DND-41 (cell line): ENCODE measurements around the gene CALR3.

Source experiments
- ATAC-seq: fragments of 200-7000 bp; cut with Tn5 transposase; 3 replicates; pipeline ENCODE4 v1.9.1; 2021; ENCODE audit warnings: low read depth; ENCODE audit not compliant: insufficient read depth
- DNase-seq: peaks from one replicate; pipeline ENCODE4 v3.0.0-alpha.2; 2020
- H2AFZ ChIP-seq: 2 replicates; pipeline ENCODE4 v1.6.0; 2012; ENCODE audit warnings: low read depth, low read length
- H3K27ac ChIP-seq: 2 replicates; pipeline ENCODE4 v1.5.1; 2012; ENCODE audit warnings: low read length, inconsistent platforms
- H3K27me3 ChIP-seq: fragments of 200-600 bp; sonication (generic); 2 replicates; pipeline ENCODE4 v1.6.0; 2012; ENCODE audit warnings: low read length, mild to moderate bottlenecking, inconsistent platforms; ENCODE audit not compliant: insufficient read depth, poor library complexity
- H3K36me3 ChIP-seq: 2 replicates; pipeline ENCODE4 v1.5.1; 2012; ENCODE audit warnings: low read length, inconsistent platforms; ENCODE audit not compliant: insufficient read depth
- H3K4me1 ChIP-seq: 2 replicates; pipeline ENCODE4 v1.5.1; 2012; ENCODE audit warnings: mild to moderate bottlenecking, low read length; ENCODE audit not compliant: insufficient read depth
- H3K4me2 ChIP-seq: 2 replicates; pipeline ENCODE4 v1.6.0; 2012; ENCODE audit warnings: mild to moderate bottlenecking, moderate library complexity, low read length, inconsistent platforms; ENCODE audit not compliant: insufficient read depth
- H3K4me3 ChIP-seq, 2 experiments: fragments of 200-600 bp in 1 of 2; shearing (Covaris generic) in 1 of 2; 2 replicates each; pipeline ENCODE4 v1.5.1; 2012 to 2016; ENCODE audit warnings: inconsistent platforms in 2 of 2, low read length in 2 of 2, mild to moderate bottlenecking in 2 of 2, low read depth in 1 of 2, moderate library complexity in 1 of 2
- H3K79me2 ChIP-seq: 2 replicates; pipeline ENCODE4 v1.6.0; 2012; ENCODE audit warnings: low read length, inconsistent platforms; ENCODE audit not compliant: insufficient read depth
- H3K9ac ChIP-seq: 2 replicates; pipeline ENCODE4 v1.6.0; 2012; ENCODE audit warnings: low read depth, mild to moderate bottlenecking, inconsistent platforms, low read length, moderate library complexity
- H3K9me3 ChIP-seq: 2 replicates; pipeline ENCODE4 v1.5.1; 2012; ENCODE audit warnings: low read length, moderate library complexity, mild to moderate bottlenecking, inconsistent platforms; ENCODE audit not compliant: insufficient read depth, severe bottlenecking
- H4K20me1 ChIP-seq: 2 replicates; pipeline ENCODE4 v1.6.0; 2012; ENCODE audit warnings: low read length; ENCODE audit not compliant: insufficient read depth
- EZH2 ChIP-seq: IDR thresholded peaks from 3 replicates; pipeline ENCODE4 v1.6.1; 2012; ENCODE audit warnings: borderline replicate concordance, low read depth, mild to moderate bottlenecking, moderate library complexity, low read length, inconsistent platforms; ENCODE audit not compliant: severe bottlenecking
- TF ChIP-seq, protein P1 (sequence below): IDR thresholded peaks from 2 replicates; pipeline ENCODE4 v1.5.1; 2012; ENCODE audit warnings: borderline replicate concordance, low read length, moderate library complexity, mild to moderate bottlenecking; ENCODE audit not compliant: poor library complexity, severe bottlenecking; ENCODE audit errors: extremely low read depth

Gene CALR3

DNA sequence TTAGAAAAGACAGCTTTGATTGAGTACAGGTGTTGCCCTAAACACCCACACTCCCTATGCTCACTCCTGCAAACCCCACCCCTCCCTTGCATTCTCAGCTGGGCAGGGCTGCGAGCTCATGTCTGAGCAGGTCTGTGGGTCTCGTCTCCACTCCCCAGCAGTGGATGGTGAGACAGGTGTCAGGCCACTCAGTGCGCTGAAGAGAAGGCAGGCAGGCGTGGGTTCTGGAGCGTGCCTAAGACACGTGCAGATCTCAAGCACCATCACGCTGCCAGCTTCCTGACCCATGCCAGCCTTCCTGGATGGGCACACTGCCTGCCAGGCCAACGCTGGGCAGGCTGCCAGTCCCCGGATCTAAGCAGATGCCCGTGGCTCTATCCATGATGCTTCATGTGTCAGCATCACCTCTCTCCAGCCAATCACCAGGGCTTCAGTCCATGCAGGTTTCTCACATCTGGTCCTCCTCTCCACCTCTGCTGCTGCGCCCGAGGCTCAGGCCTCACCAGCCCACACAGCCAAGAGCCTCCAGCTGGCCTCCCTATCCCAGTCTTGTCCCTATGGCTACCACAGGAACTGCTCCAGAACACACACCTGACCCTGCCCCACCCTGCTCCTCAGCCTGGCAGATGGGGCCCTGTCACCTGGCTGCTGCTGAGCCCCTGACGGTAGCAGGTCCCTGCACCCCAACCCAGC is 66.8 kb downstream of the CALR3 start:
- ATAC-seq: no peak
- H3K36me3 ChIP-seq: peaks cover 73% of the 10 kb centered on the region
- H2AFZ ChIP-seq: no peak overlapping the region
- no peak overlapping the region for H3K4me2 ChIP-seq
- H3K79me2 ChIP-seq: no peaks in the 10 kb centered on the region
- H3K9me3 ChIP-seq: no peaks in the 10 kb centered on the region
- H3K4me3 ChIP-seq: no peak overlapping the region
- no peak for DNase-seq
- no peaks in the 10 kb centered on the region for H3K4me1 ChIP-seq
- no peak overlapping the region for H3K9ac ChIP-seq
- H4K20me1 ChIP-seq: peaks cover 9% of the 10 kb centered on the region
- no peaks in the 10 kb centered on the region for H3K27me3 ChIP-seq
- no peak for TF ChIP-seq EZH2
- TF ChIP-seq, protein P1, sequence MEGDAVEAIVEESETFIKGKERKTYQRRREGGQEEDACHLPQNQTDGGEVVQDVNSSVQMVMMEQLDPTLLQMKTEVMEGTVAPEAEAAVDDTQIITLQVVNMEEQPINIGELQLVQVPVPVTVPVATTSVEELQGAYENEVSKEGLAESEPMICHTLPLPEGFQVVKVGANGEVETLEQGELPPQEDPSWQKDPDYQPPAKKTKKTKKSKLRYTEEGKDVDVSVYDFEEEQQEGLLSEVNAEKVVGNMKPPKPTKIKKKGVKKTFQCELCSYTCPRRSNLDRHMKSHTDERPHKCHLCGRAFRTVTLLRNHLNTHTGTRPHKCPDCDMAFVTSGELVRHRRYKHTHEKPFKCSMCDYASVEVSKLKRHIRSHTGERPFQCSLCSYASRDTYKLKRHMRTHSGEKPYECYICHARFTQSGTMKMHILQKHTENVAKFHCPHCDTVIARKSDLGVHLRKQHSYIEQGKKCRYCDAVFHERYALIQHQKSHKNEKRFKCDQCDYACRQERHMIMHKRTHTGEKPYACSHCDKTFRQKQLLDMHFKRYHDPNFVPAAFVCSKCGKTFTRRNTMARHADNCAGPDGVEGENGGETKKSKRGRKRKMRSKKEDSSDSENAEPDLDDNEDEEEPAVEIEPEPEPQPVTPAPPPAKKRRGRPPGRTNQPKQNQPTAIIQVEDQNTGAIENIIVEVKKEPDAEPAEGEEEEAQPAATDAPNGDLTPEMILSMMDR: no peak
- H3K27ac ChIP-seq: no peak overlapping the region
